T1000 (cell line): ENCODE data around the gene WBP2.

Experiments
- DNase-seq: peaks from one replicate; lab custom pipeline; 2025; ENCODE audit warnings: mixed read lengths; lab: John Stamatoyannopoulos, UW

Gene WBP2

DNA sequence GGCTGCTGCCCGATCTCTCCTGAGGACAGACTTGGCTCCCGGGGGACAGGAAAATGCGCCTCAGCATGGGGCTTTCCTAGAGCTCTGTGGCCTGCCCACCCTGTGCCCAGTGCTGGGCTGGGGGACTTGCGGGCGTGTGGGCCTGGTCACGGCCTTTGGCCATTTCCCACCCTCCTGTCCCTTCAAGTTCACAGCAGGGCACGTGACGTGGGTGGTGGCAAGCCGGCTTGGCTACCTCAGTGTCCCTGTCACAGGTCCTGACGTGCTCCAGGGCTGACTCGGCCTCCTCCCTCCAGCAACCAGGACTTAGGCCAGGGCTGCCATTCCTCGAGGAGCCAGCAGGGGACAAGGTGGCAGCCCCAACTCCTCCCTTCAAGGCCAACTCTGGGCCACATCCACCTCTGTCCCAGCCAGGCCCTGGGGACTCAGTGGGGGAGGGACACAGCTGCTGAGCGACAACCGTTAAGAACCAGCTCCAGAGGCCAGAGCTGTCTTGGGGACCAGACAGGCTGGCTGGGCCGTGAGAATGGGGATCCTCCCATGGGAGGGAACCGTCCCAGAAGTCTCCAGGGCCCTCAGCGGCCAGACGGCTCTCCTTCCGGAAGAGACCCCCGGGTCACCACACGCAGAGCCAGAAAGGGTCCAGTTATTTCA lies 9.9 kb downstream of the WBP2 start:
- no peak for DNase-seq

DNA sequence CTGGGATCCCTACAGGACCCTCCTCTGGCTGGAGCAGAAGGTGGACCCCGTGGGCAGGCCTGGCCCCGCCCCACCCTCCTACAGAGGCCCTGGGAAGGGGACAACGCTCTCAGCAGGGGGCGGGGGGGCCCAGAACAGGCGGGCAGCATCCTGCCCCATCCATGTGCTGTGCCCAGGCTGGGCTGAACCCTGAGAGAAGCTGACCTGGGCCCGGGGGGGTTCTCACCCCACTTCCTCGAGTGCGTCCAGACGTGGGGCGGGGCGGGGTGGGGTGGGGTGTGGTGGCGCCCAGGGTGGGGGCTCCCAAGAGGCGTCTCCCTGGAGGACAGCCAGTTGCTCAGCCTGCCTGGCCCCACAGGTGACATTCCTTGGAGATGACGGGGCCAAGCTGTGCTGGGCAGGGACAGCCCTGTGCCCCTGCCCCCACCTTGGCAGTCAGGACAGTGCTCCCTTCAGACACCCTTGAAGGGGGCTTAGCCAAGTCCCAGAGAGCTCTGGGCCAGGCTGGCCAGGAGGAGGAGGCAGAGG lies 10.5 kb downstream of the WBP2 start:
- no peak for DNase-seq

DNA sequence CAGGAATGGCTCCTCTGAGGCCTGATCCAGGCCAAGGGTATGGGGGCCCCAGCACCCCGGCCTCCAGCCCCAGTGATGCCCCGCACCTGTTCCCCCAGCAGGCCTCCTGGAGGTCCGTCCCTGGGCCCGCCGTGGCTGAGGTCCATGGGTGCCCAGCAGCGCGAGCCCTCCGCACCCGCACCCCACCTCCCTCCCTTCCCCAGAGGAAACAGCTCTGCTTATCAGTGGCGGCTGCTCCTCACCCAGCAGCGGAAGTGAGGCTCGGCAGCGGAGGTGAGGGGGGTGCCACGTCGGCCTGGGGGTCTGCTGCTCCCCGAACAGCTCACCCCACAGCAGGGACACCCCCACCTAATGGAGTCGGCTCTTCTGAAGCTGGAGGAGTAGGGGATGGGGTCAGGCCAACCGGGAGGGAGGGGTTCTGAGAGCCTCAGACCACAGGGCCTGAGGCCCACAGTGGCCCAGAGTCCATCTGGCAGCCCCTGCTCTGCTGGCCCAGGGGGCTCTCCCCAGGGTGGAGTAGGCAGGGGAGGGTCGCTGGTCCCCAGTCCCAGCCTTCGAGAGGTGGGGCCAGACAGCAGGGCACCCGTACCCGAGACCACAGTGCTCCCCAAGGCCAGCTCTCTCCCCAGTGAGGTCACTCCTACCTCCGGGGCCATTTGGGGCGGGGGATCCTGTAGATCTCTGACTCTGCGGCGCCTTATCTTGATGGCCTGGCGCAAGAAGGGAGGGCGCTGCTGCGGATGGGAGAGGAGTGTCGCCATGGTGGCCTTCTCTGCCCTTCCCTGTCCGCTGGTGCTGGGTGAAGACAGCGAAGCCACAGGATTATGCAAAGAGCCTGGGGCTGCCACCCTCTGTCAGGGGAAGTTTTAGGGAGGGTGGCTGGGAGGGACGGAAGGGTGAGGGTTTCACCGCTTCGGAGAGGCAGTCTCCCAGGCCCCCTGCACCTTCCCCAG lies 11.3 kb downstream of the WBP2 start, which contains the start of gene UNC13D:
Gene UNC13D, minus strand, starts transcription at position 828 of the 953 bp plus-strand sequence. Its CDS starts 67 bp downstream, at position 761.
- DNase-seq: no peak

DNA sequence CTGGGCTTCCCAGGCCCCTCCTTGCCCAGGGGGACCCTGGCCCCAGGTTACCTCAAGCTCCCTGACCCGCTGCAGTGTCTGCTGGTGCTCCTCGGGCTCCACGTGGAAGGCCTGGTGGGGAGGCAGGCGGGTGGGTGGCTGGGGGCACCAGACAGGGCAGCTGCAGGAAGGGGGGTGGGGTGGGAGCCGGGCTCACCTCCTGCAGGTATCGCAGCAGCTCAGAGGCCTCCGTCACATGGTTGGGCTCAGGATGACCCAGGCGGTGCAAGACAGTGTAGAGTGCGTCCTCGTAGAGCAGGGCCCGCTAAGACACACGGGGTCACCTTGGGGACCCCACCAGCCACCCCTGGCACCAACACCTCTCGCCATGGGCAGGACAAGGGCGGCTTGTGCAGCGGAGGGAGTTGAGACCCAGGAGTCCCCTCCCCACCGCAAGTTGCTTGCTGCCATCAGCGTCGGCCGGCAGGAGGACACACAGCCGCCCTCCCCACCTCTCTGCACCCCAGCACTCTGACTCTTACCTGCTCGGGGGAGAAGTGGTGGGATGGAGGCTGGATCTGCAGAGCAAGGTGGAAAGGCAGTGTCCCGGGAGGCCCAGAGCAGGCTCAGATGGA lies 12.1 kb downstream of the WBP2 start:
- no peak for DNase-seq

DNA sequence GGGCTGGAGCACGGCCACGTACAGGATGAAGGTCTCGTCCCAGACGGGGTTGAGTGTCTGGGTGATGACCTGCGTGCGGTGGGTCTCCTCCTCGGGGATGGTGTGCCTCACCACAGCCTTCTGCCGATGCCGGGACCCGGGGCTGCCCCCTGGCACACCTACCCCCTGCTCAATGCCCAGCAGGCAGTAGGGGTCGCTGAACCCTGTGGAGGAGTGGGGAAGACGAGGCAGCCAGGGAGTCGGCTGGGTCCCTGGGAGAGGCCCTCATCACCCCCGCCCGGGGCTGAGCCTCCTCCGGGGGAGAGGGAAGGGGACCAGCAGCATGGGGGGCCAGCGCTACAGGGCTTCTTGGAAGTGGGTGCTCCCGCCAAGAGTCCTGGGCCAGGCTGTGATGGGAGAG lies 12.7 kb downstream of the WBP2 start:
- no peak for DNase-seq

DNA sequence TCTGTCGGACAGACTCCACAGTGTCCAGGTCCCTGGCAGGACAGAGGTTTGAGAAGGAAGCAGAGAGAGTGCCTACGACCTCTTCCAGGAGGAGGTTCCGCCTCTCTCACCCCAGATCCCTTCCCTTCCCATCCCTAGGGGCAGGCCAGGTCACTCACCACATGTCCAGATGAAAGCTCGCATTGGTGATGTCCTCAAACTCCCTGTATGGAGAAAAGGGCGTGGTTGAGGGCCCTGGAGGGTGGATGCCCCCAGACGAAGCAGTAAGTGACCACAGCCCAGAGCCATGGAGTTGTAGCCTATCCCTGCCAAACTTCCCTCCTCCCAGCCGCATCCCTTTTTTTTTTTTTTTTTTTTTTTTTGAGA lies 14.4 kb downstream of the WBP2 start:
- no peak for DNase-seq

DNA sequence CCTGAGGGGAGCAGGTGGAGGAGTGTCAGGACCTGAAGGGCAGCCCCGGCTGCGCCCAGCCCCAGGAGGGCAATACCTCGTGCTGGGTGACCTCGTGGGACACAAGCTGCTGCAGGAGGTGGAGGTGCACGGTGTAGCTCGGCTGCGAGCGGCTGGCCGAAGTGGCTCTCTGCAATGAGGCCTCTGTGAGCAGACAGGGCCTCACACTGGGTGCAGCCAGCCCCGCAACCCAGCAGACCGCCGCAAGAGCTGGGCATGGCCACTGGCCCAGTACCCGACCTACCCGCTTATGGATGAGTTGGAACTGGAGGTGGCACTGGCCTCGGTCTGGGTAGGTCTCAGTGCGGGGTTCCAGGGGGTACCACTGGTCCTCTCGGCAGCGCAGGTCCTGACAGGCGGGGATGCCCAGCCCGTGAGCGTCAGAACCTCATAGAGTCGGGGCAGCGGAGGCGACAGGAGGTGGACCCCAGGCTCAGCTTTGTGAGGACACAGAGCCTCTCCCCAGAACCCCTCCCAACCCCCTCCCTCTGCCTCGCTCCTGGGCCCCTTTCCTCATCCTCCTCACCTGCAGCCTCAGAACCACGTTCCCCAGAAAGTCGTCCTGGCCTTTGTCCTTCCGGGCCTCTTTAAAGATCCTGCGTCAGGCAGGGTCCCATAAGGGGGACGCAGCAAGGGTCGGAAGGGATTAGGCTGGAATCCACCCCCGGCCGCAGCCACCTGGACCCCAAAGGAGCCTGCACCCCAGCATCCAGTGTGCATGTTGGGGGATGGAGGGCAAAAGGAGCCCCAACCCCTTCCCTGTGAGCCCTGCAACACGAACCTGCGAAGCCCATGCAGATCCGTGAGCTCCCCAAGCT lies 15.0 kb downstream of the WBP2 start:
- no peak for DNase-seq

DNA sequence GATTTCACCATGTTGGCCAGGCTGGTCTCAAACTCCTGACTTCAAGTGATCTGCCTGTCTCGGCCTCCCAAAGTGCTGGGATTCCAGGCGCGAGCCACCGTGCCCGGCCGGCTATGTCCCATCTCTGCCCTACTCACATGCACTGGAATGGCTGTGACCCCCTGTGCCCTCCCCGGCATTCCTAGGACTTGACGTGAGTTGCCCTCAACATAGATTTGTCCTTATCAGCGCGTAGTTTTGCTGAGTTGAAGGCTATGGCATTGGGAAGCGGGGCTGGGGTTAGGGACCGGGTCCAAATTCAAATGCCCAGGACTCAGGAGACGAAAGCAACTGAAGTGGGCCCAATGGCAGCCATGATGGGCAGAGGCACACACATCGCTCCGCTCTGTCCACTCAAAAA lies 16.7 kb downstream of the WBP2 start:
- no peak for DNase-seq

DNA sequence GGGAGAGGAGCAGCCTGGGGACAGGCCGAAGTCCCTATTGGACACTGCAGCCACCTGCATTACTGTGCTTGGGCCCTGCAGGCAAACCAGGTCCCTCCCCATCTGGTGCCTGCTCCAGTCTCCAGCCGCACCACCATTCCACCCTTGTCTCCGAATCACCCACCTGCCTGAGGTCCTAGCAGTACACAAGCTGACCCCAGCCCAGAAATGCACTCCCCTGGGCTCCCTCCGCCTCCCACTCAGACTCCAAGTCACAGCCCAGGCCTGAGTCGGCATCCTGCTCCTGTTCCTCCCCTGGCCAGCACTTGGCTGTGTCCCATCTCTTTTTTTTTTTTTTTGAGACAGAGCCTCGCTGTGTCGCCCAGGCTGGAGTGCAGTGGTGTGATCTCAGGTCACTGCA lies 17.2 kb downstream of the WBP2 start:
- no peak for DNase-seq

DNA sequence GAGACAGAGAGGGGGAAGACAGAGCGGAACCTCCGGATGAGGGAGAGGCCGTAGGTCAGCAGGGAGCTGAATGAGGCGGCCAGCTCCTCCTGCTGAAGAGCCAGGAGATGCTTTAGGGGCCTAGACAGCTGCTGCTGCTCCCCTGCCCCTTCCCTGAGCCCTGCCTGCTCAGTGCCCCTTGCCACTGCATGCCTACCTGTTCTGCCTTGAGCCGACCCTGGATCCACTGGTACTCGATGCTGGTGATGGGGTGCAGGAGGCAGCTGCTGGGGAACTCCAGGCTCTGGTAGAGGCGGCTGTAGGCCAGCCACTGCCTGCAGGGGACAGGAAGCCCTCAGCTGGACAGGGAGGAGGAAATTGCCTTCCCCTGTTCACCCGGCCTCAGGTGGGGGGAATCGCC lies 18.5 kb downstream of the WBP2 start:
- no peak for DNase-seq

DNA sequence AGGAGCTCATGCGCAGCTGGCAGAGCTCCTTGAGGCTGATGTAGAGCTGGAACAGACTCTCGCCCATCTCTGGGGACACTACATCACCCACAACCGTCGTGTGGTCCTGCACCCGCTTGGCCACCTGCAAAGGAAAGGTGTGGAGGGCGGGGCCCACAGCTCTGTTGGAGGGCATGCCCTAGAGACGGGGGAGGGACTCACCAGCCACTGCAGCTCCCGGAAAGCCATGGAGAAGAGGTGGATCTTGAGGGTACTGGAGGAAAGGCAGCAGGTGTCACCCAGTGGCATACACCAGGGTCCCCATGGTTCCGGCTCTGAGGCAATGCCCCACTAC lies 19.5 kb downstream of the WBP2 start:
- DNase-seq: no peak

DNA sequence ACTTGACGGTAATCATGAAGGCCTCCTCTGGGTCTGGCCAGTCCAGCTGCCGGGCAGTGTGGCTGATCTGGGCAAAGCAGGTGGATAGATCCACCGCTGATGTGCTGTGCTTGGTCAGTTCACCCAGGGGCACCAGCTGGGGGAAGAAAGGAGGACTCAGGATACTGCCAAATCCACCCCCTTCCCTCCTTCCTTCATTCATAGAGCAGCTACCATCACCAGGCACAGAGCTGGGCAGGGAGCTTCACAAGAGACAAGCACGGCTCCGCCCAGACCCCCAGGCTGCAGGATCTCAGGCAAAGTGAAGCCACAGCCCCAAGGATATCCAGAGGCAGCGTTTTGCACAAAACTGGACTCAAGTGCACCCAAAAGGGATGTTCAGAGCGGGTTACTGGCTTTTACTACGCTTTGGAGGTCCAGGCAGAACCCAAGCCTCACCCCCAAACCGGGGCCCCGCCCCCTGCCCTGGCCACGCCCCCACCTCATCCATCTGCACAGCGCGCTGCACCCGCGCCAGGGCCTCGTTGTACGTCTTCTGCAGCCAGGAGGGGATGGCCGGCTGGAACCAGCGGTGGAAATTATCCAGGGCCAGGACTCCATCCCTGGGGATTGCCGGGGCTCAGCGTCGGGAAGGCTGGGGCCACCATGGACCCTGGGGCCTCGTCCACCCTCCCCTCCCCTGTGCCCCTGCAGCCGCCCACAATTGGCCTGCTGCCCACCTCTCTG lies 20.0 kb downstream of the WBP2 start:
- no peak for DNase-seq

DNA sequence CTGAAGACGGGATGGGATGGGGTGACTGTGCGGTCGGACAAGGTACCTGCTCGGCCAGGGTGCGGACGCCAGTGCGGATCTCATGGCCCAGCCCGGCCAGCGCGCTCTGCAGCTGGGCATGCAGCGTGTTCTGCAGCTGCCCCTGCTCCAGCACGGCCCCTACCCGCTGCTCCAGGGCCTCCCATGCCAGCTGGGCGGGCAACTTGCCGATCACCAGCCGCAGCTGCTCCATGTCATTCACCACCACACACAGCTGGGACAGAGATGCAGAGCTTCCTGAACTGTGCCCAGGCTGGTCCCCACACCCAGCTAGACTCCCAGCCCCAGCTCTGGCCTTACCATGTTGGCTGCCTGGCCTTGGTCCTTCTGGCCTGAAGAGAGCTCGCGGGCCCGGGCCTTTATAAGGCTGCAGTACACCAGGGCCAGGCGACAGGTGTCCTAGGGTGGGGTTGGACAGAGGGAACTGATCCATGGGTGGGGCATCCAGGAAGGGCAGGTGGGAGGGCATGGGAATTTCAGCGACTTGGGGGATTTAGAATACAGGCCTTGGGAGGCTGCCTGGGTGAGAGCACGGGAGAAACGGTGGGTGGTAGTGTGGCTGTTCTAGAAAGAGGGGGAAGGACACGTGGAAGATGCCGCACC lies 20.7 kb downstream of the WBP2 start:
- no peak for DNase-seq

DNA sequence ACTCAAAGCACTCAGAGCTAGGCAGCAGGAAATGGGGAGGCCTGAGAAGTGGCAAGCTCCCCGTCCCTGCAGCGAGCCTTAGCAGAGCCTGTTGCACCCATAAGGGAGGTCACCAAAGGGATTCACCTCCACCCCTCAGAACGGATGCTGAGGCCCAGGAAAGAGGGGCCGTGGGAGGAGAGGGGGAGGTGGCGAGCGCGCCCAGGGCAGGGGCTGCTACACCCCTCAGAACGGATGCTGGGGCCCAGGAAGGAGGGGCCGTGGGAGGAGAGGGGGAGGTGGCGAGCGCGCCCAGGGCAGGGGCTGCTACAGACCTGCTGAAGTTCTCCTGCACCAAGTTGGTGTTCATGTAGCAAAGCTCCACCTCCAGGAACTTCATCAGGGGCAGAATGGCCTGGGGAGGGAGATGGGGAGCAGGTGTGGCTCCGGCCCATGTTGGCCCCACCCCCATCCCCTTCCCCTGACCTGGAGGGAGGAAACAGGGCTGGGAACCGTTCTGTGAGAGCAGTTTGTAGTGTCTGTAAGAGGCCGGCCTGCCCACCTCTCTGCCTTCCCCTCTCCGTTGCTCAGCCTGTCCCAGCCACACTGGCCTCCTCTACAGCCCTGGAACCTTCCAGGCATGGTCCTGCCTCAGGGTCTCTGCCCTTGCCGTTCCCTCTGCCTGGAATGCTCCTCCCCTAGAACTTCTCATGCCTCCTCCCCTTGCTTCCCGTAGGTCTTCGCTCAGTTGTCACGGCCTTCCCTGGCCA lies 22.3 kb downstream of the WBP2 start:
- DNase-seq: no peak

DNA sequence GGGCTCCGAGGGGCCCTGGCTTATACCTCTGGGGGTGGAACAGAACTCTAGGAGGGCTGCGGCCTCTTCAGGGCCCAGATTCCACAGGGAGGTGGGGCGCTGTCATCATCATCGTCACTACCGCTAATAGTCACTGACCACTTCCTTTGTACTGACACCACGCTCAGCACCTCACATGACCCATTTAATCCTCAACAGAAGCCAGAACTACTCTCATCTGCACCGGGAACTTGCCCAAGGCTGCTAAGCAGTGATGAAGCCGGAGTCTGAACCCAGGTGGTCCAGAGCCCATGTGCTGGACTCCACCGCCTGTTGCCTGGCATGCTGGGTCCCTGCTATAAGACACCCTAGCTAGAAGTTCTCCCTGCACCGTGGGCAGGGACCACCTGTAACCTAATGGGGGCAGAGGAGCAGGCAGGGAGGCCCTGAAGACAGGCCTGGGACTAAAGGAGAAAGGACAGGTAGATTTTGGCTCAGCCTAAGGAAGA lies 22.9 kb downstream of the WBP2 start:
- no peak for DNase-seq

DNA sequence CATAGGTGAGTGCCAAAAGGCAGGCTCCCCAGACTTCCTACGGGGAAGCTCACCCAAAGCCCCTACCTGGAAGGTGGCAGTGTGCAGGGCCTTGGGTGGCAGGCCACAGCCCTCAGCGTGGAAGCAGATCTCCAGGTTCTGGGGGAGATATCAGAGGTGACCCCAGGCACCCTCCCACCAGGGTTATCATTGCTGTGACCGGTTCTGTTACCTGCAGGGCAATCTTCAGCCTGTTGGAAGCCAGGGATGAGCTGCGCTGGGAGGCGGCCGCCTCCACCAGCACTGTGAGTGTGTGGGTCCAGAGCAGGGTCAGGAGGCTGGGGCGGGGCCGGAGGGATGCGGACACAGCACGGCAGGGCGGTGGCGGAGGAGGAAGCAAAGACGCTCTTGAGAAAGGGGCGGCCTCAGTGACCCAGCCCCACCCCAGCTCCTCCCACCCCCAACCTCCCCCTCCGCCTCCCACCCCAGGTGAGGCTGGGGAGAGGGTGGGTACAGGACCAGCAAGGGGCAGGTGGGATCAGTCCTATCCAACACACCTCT lies 24.0 kb downstream of the WBP2 start:
- no peak for DNase-seq

DNA sequence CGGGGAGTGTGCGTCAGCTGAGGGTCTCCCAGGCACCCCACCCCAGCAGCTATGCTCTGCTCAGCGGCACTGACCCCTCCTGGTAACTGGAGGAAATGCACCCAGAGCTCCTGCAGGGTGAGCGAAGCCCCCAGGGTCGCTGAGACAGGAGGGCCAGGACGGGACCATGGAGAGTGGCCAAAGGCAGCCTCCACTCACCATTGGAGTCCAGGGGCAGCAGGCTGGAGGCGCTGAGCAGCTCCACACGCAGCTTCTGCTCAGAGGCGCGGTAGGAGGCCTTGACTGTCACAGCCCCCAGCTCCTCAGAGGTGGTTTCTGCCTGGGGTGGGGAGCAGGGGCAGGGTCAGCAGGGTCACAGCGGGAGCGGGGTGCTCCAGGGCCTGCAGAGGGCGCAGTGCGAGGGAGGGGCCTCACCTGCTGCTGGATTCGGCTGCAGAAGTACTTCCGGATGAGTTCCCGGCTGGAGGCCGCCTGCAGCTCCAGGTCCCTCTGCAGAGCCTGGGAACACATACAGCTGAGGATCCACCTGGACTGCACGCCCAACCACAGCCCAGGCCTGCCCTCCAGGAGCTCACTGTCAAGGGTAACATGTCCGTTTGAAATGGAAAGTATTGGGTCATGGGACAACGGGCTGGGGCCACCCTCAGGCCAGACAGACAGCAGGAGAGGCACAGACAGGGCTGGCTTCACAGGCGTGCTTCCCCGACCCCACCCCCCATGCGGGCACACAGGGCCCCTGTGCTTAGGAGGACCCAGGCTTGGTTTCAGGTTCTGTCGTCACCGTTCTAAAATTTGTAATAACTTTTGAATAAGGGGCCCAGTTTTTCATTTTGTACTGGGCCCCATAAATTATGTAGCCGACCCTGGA lies 24.7 kb downstream of the WBP2 start:
- no peak for DNase-seq

DNA sequence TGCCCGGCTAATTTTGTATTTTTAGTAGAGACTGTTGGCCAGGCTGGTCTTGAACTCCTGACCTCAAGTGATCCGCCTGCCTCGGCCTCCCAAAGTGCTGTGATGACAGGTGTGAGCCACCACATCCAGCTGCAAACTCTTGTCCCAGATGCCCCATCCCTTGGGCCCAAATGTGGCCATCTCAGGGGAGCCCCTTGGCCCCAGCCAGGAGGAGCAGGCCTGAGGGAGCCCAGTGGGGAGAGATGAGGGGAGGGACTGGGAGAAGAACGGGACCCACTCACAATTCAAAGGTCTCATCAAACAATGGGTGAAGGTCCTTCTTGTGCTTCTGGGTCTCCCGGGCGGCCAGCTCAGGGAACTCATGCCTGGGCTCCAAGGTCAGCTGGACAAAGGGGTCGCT lies 25.4 kb downstream of the WBP2 start:
- DNase-seq: no peak

DNA sequence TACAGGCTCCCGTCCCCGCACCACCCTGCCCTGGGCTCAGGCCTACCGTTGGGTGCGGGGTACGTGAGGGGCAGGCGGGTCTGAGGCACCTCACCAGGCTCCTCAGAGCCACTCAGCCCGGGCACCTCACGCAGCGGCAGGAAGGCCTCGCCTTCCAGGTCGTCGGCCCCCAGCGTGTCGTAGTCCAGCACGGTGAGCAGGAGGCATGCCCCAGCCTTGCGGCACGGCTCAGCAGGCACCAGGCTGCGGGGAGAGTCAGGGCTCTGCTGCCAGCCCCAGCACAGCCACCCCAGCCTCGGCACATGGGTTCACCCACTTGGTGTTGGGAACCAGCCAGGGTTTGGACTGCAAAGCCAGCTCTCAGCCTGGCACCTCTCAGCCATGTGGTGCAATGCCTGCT lies 26.4 kb downstream of the WBP2 start:
- no peak for DNase-seq
